ENCODE results near the gene CPLANE2.
A peak's percentile ranks its signal among the peaks of the same experiment; 100 is the strongest.

DNA sequence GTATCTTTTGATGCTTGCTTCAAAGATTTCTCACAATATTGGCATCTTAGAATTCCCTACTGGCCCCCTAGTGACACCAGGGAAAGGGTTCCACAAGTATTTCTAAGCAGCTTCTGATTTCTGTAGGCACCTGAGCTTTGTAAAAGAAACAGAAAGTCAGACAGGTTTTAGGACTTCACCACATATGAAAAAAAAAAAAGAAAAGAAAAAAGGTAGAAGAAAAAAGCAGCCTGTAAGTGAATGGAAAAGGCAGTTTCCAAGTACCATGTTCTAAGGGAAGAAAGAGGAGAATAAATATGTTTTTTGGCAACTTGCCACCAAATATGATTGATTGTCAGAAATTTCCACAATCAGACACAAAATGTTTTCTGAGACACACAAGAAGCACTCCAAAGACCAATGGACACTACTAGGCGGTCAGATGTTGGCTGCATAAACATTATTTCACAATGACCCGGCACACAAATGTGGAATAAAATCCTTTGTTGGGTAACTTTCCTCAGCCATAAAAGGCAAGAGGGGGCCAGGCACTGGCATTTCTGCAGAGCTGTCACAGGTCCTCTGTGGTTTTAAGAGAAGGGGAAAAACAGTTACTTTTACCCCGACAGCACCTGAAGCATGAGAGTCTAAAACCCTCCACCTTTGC, 12.7 kb upstream of the CPLANE2 start:
- TF ChIP-seq POLR2A (IDR thresholded peaks at IDR 0.05) = no peak
- TF ChIP-seq, protein P1, sequence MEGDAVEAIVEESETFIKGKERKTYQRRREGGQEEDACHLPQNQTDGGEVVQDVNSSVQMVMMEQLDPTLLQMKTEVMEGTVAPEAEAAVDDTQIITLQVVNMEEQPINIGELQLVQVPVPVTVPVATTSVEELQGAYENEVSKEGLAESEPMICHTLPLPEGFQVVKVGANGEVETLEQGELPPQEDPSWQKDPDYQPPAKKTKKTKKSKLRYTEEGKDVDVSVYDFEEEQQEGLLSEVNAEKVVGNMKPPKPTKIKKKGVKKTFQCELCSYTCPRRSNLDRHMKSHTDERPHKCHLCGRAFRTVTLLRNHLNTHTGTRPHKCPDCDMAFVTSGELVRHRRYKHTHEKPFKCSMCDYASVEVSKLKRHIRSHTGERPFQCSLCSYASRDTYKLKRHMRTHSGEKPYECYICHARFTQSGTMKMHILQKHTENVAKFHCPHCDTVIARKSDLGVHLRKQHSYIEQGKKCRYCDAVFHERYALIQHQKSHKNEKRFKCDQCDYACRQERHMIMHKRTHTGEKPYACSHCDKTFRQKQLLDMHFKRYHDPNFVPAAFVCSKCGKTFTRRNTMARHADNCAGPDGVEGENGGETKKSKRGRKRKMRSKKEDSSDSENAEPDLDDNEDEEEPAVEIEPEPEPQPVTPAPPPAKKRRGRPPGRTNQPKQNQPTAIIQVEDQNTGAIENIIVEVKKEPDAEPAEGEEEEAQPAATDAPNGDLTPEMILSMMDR (IDR thresholded peaks at IDR 0.05) = no peak
- TF ChIP-seq POLR2AphosphoS5 (IDR thresholded peaks at IDR 0.05) = peak; percentile 52 to 73 (median 64)

Data from sigmoid colon (tissue), 4 donors.